Mesenchymal stem cell (in vitro differentiated cells and primary cell): Measurements from ENCODE around the gene NR2F2.

Experiments used
- DNase-seq: peaks from one replicate; pipeline ENCODE4 v3.0.0-alpha.2; 2013
- H2AFZ ChIP-seq: one replicate; pipeline ENCODE4 v1.6.1; 2013; ENCODE audit warnings: low read depth, mild to moderate bottlenecking, control low read depth, inconsistent platforms, low read length, moderate library complexity
- H2AK5ac ChIP-seq: 2 replicates; pipeline ENCODE4 v1.6.1; 2013; ENCODE audit warnings: low read length, moderate library complexity, mild to moderate bottlenecking, inconsistent platforms; ENCODE audit not compliant: severe bottlenecking
- H2BK120ac ChIP-seq: one replicate; pipeline ENCODE4 v1.6.1; 2013; ENCODE audit warnings: low read depth, mild to moderate bottlenecking, inconsistent platforms, low read length, moderate library complexity
- H2BK12ac ChIP-seq, 2 experiments: one replicate each; pipeline ENCODE4 v1.6.1; 2013; ENCODE audit warnings: inconsistent platforms in 2 of 2, low read length in 2 of 2, mild to moderate bottlenecking in 2 of 2, moderate library complexity in 2 of 2, control low read depth in 1 of 2
- H2BK15ac ChIP-seq: one replicate; pipeline ENCODE4 v1.6.1; 2013; ENCODE audit warnings: mild to moderate bottlenecking, low read depth, inconsistent platforms; ENCODE audit not compliant: poor library complexity, severe bottlenecking
- H2BK5ac ChIP-seq: 2 replicates; pipeline ENCODE4 v1.6.1; 2013; ENCODE audit warnings: low read depth, mild to moderate bottlenecking, low read length, control low read depth, inconsistent platforms; ENCODE audit not compliant: poor library complexity, severe bottlenecking
- H3K14ac ChIP-seq, 2 experiments: one replicate each; pipeline ENCODE4 v1.6.1; 2013; ENCODE audit warnings: inconsistent platforms in 2 of 2, low read length in 2 of 2, control low read depth in 1 of 2, mild to moderate bottlenecking in 1 of 2, moderate library complexity in 1 of 2
- H3K18ac ChIP-seq, 2 experiments: one replicate each; pipeline ENCODE4 v1.6.1; 2013; ENCODE audit warnings: inconsistent platforms in 2 of 2, low read length in 2 of 2, control low read depth in 1 of 2, low read depth in 1 of 2, mild to moderate bottlenecking in 1 of 2
- H3K23ac ChIP-seq, 2 experiments: one replicate each; pipeline ENCODE4 v1.6.1; 2013; ENCODE audit warnings: inconsistent platforms in 2 of 2, low read length in 2 of 2, mild to moderate bottlenecking in 2 of 2, moderate library complexity in 2 of 2, control low read depth in 1 of 2
- H3K27ac ChIP-seq: 2 replicates; pipeline ENCODE4 v1.5.1; 2013; ENCODE audit warnings: mild to moderate bottlenecking, moderate library complexity, low read length, control low read depth, inconsistent platforms; ENCODE audit not compliant: poor library complexity, severe bottlenecking
- H3K27me3 ChIP-seq, 2 experiments: 2 replicates each; pipeline versions ENCODE4 v1.6.1 to v1.7.0; 2013; ENCODE audit warnings: low read length in 2 of 2, mild to moderate bottlenecking in 2 of 2, moderate library complexity in 2 of 2, control low read depth in 1 of 2, inconsistent platforms in 1 of 2; ENCODE audit not compliant: control insufficient read depth in 1 of 2, insufficient read depth in 1 of 2
- H3K36me3 ChIP-seq, 2 experiments: 2 replicates each; pipeline versions ENCODE4 v1.6.1 to v1.7.0; 2013; ENCODE audit warnings: low read length in 2 of 2, control low read depth in 1 of 2, inconsistent platforms in 1 of 2, low read depth in 1 of 2, mild to moderate bottlenecking in 1 of 2; ENCODE audit not compliant: insufficient read depth in 2 of 2, control insufficient read depth in 1 of 2
- H3K4ac ChIP-seq, 2 experiments: one replicate each; pipeline ENCODE4 v1.6.1; 2013; ENCODE audit warnings: inconsistent platforms in 2 of 2, low read length in 2 of 2, mild to moderate bottlenecking in 2 of 2, moderate library complexity in 2 of 2, control low read depth in 1 of 2, low read depth in 1 of 2
- H3K4me1 ChIP-seq: 2 replicates; pipeline ENCODE4 v1.6.1; 2013; ENCODE audit warnings: low read depth, low read length, control low read depth; ENCODE audit not compliant: control insufficient read depth, insufficient read depth
- H3K4me2 ChIP-seq: 2 replicates; pipeline ENCODE4 v1.6.1; 2013; ENCODE audit warnings: low read length, mild to moderate bottlenecking, inconsistent platforms; ENCODE audit not compliant: poor library complexity, severe bottlenecking
- H3K4me3 ChIP-seq, 2 experiments: 2 replicates each; pipeline versions ENCODE4 v1.5.1 to v1.7.0; 2013; ENCODE audit warnings: low read length in 2 of 2, mild to moderate bottlenecking in 2 of 2, control low read depth in 1 of 2, low read depth in 1 of 2; ENCODE audit not compliant: insufficient read depth in 1 of 2
- H3K79me1 ChIP-seq: replicated peaks from 2 replicates; pipeline ENCODE4 v1.6.1; 2013; ENCODE audit warnings: mild to moderate bottlenecking, control low read depth, low read length, inconsistent platforms; ENCODE audit not compliant: poor library complexity, severe bottlenecking
- H3K9ac ChIP-seq: 2 replicates; pipeline ENCODE4 v1.7.0; 2013; ENCODE audit warnings: mild to moderate bottlenecking, low read length, moderate library complexity
- H3K9me3 ChIP-seq: 2 replicates; pipeline ENCODE4 v1.7.0; 2013; ENCODE audit warnings: mild to moderate bottlenecking, low read length; ENCODE audit not compliant: control insufficient read depth
- H4K8ac ChIP-seq: one replicate; pipeline ENCODE4 v1.6.1; 2013; ENCODE audit warnings: inconsistent platforms, mild to moderate bottlenecking, low read length, moderate library complexity
- H4K91ac ChIP-seq: one replicate; pipeline ENCODE4 v1.6.1; 2013; ENCODE audit warnings: mild to moderate bottlenecking, low read length, inconsistent platforms
- WGBS: methylation state at CpG from one replicate; pipeline ENCODE4 v1.1.7; 2013; ENCODE audit warnings: mixed read lengths; 5-methylcytosine and 5-hydroxymethylcytosine counted together

NR2F2 gene

GRCh38 chr15:96343113-96344059 lies 12.9 kb downstream of the NR2F2 start:
- Histone ChIP-seq H3K4me1 (peaks cover 29% of the 10 kb centered on the region), H3K9me3 (no peaks in the 10 kb centered on the region), H2AFZ (no peak overlapping the region), H3K36me3 (peaks cover 28 to 41% of the 10 kb centered on the region in 2 experiments), H4K8ac (peak overlapping the region; percentile 77), H3K23ac (peak overlapping the region; percentile 75 to 91), H2AK5ac (peak overlapping the region; percentile 99), H2BK120ac (peak overlapping the region; percentile 98), H2BK15ac (peak overlapping the region; percentile 86), H3K79me1 (no peaks in the 10 kb centered on the region), H3K18ac (peak overlapping the region; percentile 89 to 96), H3K14ac (peak overlapping the region; percentile 77 to 88), H3K9ac (peak overlapping the region; percentile 96), H4K91ac (peak overlapping the region; percentile 98), H2BK12ac (peak overlapping the region; percentile 69 to 86), H3K27me3 (no peaks in the 10 kb centered on the region), H3K4me3 (peak overlapping the region; percentile 39 to 80), H2BK5ac (peak overlapping the region; percentile 94), H3K4me2 (peak overlapping the region; percentile 77), H3K27ac (peak overlapping the region; percentile 81), H3K4ac (peak overlapping the region; percentile 90 to 100)
- WGBS, result 19% methylated on average over 44 of the region's 47 CpGs
- DNase-seq, result no peak

- H3K18ac ChIP-seq, result peak overlapping the region; percentile 89 to 96
- H3K4me2 ChIP-seq, result peak overlapping the region; percentile 77
- peak overlapping the region; percentile 98 for H2BK120ac ChIP-seq
- peak overlapping the region; percentile 86 for H2BK15ac ChIP-seq
- DNase-seq, result no peak
- peak overlapping the region; percentile 83 to 91 for H3K23ac ChIP-seq
- no peaks in the 10 kb centered on the region for H3K79me1 ChIP-seq
- H2AK5ac ChIP-seq, result peak overlapping the region; percentile 99
- peak overlapping the region; percentile 91 to 100 for H3K4ac ChIP-seq
- 28% methylated on average over 19 of the region's 31 CpGs for WGBS
- H3K14ac ChIP-seq, result peak overlapping the region; percentile 77 to 90
- peaks cover 28 to 41% of the 10 kb centered on the region in 2 experiments for H3K36me3 ChIP-seq
- H4K91ac ChIP-seq, result peak overlapping the region; percentile 98
- peaks cover 33% of the 10 kb centered on the region for H3K4me1 ChIP-seq
- peak overlapping the region; percentile 96 for H3K9ac ChIP-seq
- no peaks in the 10 kb centered on the region for H3K9me3 ChIP-seq
- no peaks in the 10 kb centered on the region for H3K27me3 ChIP-seq
- H2BK5ac ChIP-seq, result peak overlapping the region; percentile 94
- H2AFZ ChIP-seq, result no peak overlapping the region
- peak overlapping the region; percentile 77 for H4K8ac ChIP-seq
- H2BK12ac ChIP-seq, result peak overlapping the region; percentile 77 to 86
- peak overlapping the region; percentile 81 for H3K27ac ChIP-seq
- H3K4me3 ChIP-seq, result peak overlapping the region; percentile 39 to 81
These were observed 13.7 kb downstream of the NR2F2 start for GRCh38 chr15:96344060-96344705.

- Histone ChIP-seq H3K23ac (peak overlapping the region in 1 of 2 experiments; percentile 98), H3K4me1 (peaks cover 33% of the 10 kb centered on the region), H3K4me2 (peak overlapping the region; percentile 77), H2BK120ac (peak overlapping the region; percentile 1), H4K8ac (peak overlapping the region; percentile 95), H2BK12ac (peak overlapping the region; percentile 75 to 76), H3K27me3 (no peaks in the 10 kb centered on the region), H3K9me3 (no peaks in the 10 kb centered on the region), H4K91ac (peak overlapping the region; percentile 62), H3K4me3 (peak overlapping the region in 1 of 2 experiments; percentile 81), H3K4ac (peak overlapping the region; percentile 62 to 91), H3K36me3 (peaks cover 28 to 34% of the 10 kb centered on the region in 2 experiments), H2BK15ac (peak overlapping the region; percentile 38), H3K27ac (peak overlapping the region; percentile 81), H2BK5ac (peak overlapping the region; percentile 0), H2AFZ (no peak overlapping the region), H3K9ac (peak overlapping the region; percentile 96), H3K14ac (peak overlapping the region; percentile 62 to 90), H3K18ac (peak overlapping the region; percentile 56 to 89), H3K79me1 (no peaks in the 10 kb centered on the region), H2AK5ac (peak overlapping the region; percentile 1)
- peak; percentile 50 for DNase-seq
- WGBS, result 25% methylated on average over 12 of the region's 22 CpGs
These were observed 14.4 kb downstream of the NR2F2 start for GRCh38 chr15:96344706-96345559.
